HT1080 (cell line): ENCODE data around the gene REPS2. TPM values are rescaled to one million over a fixed set of nuclear protein-coding genes. Genes with fewer than 3 reads are reported as not detected.
"Not testable (repeated sequence)": the region's sequence is repeated elsewhere in the genome, so short reads cannot be mapped to it uniquely, and the experiment has no call there.

ENCODE experiments used
- DNase-seq: peaks from one replicate; pipeline ENCODE4 v3.0.0-alpha.2; 2015; ENCODE audit warnings: low read depth
- total RNA-seq: library from RNA; depleted of rRNA; stranded (reverse); fragments of >200 nt; shearing (Covaris generic); gene quantifications from 2 replicates; pipeline ENCODE4 v1.2.3, GENCODE V29; 2014

Gene REPS2
- total RNA-seq, 1 experiment from 2014 or later: 2.4 TPM

GRCh38 chrX:16962661-16963060 lies 16.2 kb downstream of the REPS2 start:
- not testable (repeated sequence) for DNase-seq

GRCh38 chrX:16963216-16963615 lies 16.8 kb downstream of the REPS2 start:
- peak; percentile 6 for DNase-seq

DNA sequence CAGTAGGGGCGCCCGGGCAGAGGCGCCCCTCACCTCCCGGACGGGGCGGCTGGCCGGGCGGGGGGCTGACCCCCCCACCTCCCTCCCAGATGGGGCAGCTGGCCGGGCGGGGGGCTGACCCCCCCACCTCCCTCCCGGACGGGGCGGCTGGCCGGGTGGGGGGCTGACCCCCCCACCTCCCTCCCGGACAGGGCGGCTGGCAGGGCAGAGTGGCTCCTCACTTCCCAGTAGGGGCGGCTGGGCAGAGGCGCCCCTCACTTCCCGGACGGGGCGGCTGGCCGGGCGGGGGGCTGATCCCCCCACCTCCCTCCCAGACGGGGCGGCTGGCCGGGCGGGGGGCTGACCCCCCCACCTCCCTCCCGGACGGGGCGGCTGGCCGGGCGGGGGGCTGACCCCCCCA lies 18.5 kb downstream of the REPS2 start:
- DNase-seq: not testable (repeated sequence)

DNA sequence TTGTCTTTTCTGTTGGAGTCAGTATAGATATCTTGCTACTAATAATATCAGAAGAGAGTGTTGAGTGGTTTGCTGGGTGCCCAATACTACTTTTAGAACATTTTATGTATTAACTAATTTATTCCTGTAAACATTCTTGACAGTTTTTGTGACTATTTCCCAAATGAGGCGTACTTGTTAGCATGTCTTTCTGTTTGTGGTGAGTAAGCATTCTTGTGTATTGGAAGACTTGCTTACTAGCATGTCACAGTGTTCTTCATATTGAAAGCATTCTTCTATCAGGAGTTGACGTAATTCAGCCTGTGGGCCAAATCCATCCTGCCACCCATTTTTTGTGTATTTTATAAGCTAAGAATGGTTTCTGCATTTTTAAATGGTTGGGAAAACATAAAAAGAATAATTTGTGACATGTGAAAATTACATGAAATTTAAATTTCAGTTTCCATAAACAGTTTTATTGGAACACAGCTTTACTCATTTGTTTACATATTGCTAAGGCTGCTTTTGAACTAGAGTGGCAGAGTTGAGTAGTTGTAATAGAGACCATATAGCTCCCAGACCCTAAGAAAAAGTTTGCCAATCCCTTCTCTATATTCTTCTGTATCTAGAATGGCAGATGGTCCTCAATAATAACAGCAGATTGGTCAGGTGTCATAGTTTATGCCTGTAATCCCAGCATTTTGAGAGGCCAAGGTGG lies 20.4 kb downstream of the REPS2 start:
- no peak for DNase-seq

- DNase-seq: not testable (repeated sequence)
Observed at GRCh38 chrX:16968753-16969152, 22.3 kb downstream of the REPS2 start.

DNA sequence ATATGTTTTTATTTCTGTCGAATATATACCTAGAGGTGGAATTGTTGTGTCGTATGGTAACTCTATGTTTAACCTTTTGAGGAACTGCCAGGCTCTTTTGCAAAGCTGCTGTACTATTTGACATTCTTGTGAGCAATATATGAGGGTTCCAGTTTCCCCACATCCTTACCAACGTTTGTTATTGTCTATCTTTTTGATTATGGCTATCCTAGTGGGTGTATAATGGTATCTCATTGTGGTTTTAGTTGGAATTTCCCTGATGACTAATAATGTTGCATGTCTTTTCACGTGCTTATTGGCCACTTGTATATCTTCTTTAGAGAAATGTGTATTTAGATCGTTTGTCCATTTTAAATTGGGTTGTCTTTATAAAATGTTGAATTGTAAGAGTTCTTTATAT lies 24.5 kb downstream of the REPS2 start:
- DNase-seq: peak; percentile 81

DNA sequence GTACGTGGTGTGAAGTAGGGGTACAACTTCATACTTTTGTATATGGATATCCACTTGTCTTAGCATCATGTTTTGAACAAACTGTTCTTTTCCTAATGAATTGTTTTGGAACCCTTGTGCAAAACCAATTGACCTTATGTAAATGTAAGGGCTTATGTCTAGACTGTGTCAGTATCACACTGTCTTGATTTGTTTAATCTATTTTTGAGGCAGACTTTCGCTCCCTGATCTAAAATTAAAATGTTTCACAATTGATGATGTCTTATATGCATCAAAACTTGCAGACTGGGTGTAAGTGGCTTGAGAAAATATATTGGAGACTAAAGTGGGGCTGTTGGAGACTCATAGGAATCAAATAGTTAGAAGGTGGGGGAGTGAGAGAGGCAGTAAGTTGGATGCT lies 25.2 kb downstream of the REPS2 start:
- DNase-seq: no peak

GRCh38 chrX:16975233-16975632 lies 28.8 kb downstream of the REPS2 start:
- no peak for DNase-seq

- DNase-seq: no peak
Observed at GRCh38 chrX:16977771-16978170, 31.3 kb downstream of the REPS2 start.

GRCh38 chrX:16978193-16978984 lies 31.9 kb downstream of the REPS2 start:
- DNase-seq: no peak

- no peak for DNase-seq
Observed at GRCh38 chrX:16979226-16979625, 32.8 kb downstream of the REPS2 start.

DNA sequence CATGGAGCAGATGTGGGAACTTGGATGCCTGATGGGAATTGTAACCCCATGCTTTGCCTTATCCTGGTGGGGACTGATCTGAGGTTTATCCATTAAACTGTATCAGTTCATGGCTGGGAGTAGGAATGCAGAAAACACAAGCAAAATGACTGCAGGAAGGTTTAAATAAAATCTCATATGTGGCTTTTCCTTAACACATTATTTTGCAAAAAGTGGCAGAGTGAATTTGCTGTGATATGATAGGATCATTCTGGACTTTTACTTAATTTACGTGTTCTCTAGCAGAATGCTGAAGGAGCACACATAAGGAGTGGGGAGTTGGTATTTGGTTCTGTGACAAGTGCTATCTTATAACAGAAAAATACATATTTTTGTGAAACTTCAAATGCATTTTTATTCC lies 34.8 kb downstream of the REPS2 start:
- no peak for DNase-seq

DNA sequence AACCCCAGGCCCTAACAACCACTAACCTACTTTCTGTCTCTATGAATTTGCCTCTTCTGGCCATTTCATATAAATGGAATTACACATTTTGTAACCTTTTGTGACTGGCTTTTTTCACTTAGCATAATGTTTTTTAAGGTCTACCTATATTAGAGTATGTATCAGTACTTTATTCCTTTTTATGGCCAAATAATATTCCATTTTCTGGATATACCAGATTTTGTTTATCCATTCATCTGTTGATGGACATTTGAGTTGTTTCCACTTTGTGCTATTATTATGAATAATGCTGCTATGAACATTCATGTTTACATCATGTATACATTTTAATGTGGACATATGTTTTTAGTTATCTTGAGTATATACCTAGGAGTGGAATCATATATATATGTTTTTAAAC lies 35.5 kb downstream of the REPS2 start:
- no peak for DNase-seq

- DNase-seq: no peak
Observed at GRCh38 chrX:16983051-16983450, 36.6 kb downstream of the REPS2 start.

GRCh38 chrX:16985286-16985685 lies 38.8 kb downstream of the REPS2 start:
- no peak for DNase-seq

DNA sequence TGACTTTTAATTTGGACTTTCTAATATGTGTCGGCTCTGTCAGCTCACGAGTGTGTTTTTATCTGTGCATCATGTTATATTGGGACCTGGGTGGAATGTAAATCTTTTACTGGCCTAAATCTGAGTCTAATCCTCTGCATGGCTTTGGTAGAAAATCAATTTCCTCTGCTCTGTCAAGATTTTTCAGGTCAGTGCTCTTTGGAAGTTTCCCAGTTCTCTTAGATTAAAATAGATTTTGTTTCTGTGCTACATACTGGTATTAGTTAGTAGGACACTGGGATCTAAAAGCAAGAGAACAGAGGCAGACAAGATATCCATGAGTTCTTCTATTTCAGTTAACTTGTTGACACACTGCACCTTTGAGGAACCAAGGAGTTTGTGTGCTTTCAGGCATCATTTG lies 39.7 kb downstream of the REPS2 start:
- no peak for DNase-seq

DNA sequence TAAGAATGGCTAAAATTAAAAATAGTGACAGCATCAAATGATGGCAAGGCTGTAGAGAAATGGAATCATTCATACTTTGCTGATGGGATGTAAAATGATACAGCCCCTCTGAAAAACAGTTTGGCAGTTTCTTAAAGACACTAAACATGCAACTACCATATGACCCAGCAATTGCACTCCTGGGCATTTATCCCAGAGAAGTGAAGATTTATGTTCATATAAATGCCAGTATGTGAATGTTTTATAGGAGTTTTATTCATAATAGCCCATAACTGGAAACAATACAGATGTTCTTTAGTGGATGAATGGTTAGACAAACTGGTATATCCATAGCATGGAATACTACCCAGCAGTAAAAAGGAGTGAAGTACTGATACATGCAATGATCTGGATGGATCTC lies 43.3 kb downstream of the REPS2 start:
- DNase-seq: no peak

DNA sequence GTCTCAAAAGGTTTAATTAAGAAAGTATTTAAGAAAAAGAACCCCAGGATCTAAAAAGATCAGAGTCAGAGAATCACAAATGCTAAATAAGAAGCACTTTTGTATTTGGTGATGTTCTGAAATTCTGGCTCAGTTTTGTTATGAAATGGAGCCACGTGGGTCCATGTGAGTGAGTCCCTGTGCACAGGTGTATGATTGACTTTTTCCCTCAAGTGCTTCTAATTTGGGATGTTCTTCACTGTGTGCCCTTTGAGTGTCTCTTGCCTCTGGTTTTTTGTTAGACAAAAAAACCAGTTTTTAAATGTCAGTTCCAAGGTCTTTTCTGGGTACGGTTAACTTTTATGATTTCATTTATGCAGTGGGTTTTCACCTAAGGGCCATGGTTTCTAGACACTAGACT lies 44.4 kb downstream of the REPS2 start:
- no peak for DNase-seq

- DNase-seq: no peak
Observed at GRCh38 chrX:16992445-16992844, 46.0 kb downstream of the REPS2 start.

- DNase-seq: no peak
Observed at GRCh38 chrX:16992951-16993350, 46.5 kb downstream of the REPS2 start.

DNA sequence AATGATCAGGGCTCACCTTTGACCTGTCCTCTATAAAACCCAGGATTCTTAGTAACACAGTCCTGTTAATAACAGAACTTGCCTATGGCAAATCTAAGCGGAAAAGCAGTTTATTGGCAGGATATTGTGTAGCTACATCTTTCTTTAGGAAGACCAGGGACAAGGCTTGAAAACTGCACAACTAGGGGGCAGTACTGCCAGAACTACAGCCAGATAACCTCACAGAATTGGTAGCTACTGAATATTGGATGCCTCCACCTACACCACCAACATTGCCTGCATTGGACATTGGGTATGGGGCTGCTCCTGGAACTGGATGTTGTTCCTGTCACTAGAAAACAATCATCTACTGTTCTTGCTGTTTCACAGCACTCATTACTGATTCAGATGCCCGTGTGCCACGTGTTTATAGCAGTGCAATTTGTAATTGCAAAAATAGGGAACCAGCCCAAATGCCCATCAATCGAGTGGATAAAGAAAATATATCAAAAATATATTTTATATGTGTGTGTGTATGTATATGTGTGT lies 47.4 kb downstream of the REPS2 start:
- DNase-seq: no peak

GRCh38 chrX:16994736-16995135 lies 48.3 kb downstream of the REPS2 start:
- no peak for DNase-seq

DNA sequence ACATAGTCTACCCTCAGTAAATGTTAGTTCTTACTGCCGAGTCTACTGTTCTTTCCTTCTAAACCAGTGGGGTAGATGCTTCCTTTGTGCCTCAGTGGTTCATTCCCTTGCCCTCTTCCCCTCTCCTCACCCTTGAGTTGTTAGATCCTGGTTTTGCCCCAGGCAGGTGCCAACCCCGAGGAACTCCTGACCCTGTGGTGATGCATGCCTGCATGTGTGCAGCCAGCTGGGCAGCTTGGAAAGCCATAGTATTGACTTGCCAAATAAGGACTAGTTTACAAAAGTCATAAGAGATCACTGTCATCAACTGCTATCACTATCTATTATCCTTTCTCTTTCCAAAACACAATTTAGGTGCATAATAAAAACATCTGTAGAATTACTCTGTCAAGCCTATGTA lies 50.9 kb downstream of the REPS2 start:
- DNase-seq: no peak
